Activated T-cell treated with anti-CD3 and anti-CD28 coated beads for 48 hours (primary cell): ENCODE data around the gene CD44.

Experiments
- DNase-seq: peaks from one replicate; pipeline ENCODE4 v3.0.0-alpha.2; 2020; ENCODE audit warnings: low read depth

Gene CD44

GRCh38 chr11:35262056-35262455, 123.1 kb downstream of the CD44 start:
- no peak for DNase-seq

- DNase-seq: no peak
These were observed 123.8 kb downstream of the CD44 start for GRCh38 chr11:35262735-35263134.

- no peak for DNase-seq
These were observed 126.9 kb downstream of the CD44 start for GRCh38 chr11:35265755-35266454.

- DNase-seq: no peak
These were observed 128.5 kb downstream of the CD44 start for GRCh38 chr11:35267504-35267903.

GRCh38 chr11:35270342-35270741, 131.4 kb downstream of the CD44 start:
- no peak for DNase-seq

GRCh38 chr11:35271031-35271430, 132.1 kb downstream of the CD44 start:
- no peak for DNase-seq

GRCh38 chr11:35272391-35272902, 133.5 kb downstream of the CD44 start:
- peak; percentile 34 for DNase-seq

- no peak for DNase-seq
These were observed 136.2 kb downstream of the CD44 start for GRCh38 chr11:35274909-35275785.

GRCh38 chr11:35275786-35276170, 136.8 kb downstream of the CD44 start:
- DNase-seq: no peak

- peak; percentile 5 for DNase-seq
These were observed 137.6 kb downstream of the CD44 start for GRCh38 chr11:35276396-35277145.

GRCh38 chr11:35277827-35278226, 138.9 kb downstream of the CD44 start:
- DNase-seq: no peak

- no peak for DNase-seq
These were observed 141.8 kb downstream of the CD44 start for GRCh38 chr11:35280727-35281126.

GRCh38 chr11:35281169-35281688, 142.3 kb downstream of the CD44 start:
- DNase-seq: no peak
